Transverse colon (tissue), 4 donors: ENCODE data around the gene RNU6-9. TPM values are rescaled to one million over a fixed set of nuclear protein-coding genes. Genes with fewer than 3 reads are reported as not detected.
A peak's percentile ranks its signal among the peaks of the same experiment; 100 is the strongest.

Experiments
- DNase-seq: peaks from one replicate; pipeline ENCODE4 v3.0.0-alpha.2; 2019
- H3K27ac ChIP-seq, 4 donors: fragments of 200-600 bp; sonication (generic); 2 replicates each; pipeline ENCODE4 v1.5.1; 2016 to 2018; ENCODE audit warnings: inconsistent platforms in 4 of 4
- H3K27me3 ChIP-seq: fragments of 200-600 bp; sonication (generic); 2 replicates; pipeline ENCODE4 v1.5.1; 2017; ENCODE audit warnings: inconsistent platforms
- H3K36me3 ChIP-seq, 4 donors: fragments of 200-600 bp; sonication (generic); 2 replicates each; pipeline ENCODE4 v1.5.1; 2017 to 2019; ENCODE audit warnings: inconsistent platforms in 4 of 4
- H3K4me1 ChIP-seq, 4 donors: fragments of 200-600 bp; sonication (generic); 2 replicates each; pipeline ENCODE4 v1.5.1; 2017 to 2020; ENCODE audit warnings: inconsistent platforms in 4 of 4
- H3K4me3 ChIP-seq, 4 donors: fragments of 200-600 bp; sonication (generic); 1 replicate in 1 of 4; 2 replicates in 3 of 4; pipeline versions ENCODE4 v1.5.1 to v1.6.1; 2017 to 2019; ENCODE audit warnings: inconsistent platforms in 4 of 4
- H3K9me3 ChIP-seq, 2 donors: fragments of 200-600 bp; sonication (generic); 2 replicates each; pipeline ENCODE4 v1.5.1; 2017 to 2019; ENCODE audit warnings: inconsistent platforms in 2 of 2
- CTCF ChIP-seq, 5 experiments: fragments of 200-600 bp in 3 of 5; fragments of 450-650 bp in 2 of 5; sonication (generic) in 3 of 5; IDR thresholded peaks; 1 replicate in 2 of 5; 2 replicates in 3 of 5; pipeline ENCODE4 v1.5.1; 2016 to 2017; ENCODE audit warnings: antibody characterized with exemption in 5 of 5, inconsistent platforms in 3 of 5, mild to moderate bottlenecking in 2 of 5, moderate library complexity in 1 of 5
- EP300 ChIP-seq: sonication (generic); formaldehyde crosslinking; IDR thresholded peaks from one replicate; pipeline ENCODE4 v1.6.1; 2017; ENCODE audit warnings: antibody characterized with exemption, low read depth
- POLR2A ChIP-seq: fragments of 450-650 bp; IDR thresholded peaks from one replicate; pipeline ENCODE4 v1.6.1; 2016; ENCODE audit warnings: antibody characterized with exemption, mild to moderate bottlenecking, moderate library complexity
- POLR2AphosphoS5 ChIP-seq, 3 donors: sonication (generic); formaldehyde crosslinking; IDR thresholded peaks; one replicate each; pipeline ENCODE4 v1.6.1; 2016; ENCODE audit warnings: antibody characterized with exemption in 3 of 3
- WGBS, 2 donors: methylation state at CpG; one replicate each; pipeline ENCODE4 v1.1.5; 2018; ENCODE audit warnings: low coverage in 1 of 2; 5-methylcytosine and 5-hydroxymethylcytosine counted together
- in situ Hi-C, 4 donors: fragments of 200-750 bp; cut with MboI; loops; one replicate each; pipeline versions ENCODE4 v1.15.0 to v1.15.1; 2017; ENCODE audit warnings: low sequenced_read_pairs in 3 of 4, low pct_ligation_motif_present in 1 of 4, low pct_unique_long_range_greater_than_20kb in 1 of 4
- intact Hi-C: fragments of 100-400 bp; cut with DNase I; formaldehyde crosslinking; loops from one replicate; pipeline ENCODE4 v1.15.1; 2023; ENCODE audit warnings: low total_unique reads
- total RNA-seq, 4 donors: library from RNA; depleted of rRNA; stranded (reverse); fragments of >200 nt; gene quantifications; one replicate each; pipeline ENCODE4 v1.1.0, GENCODE V29; 2016

RNU6-9 gene
- total RNA-seq, 4 donors from 2014 or later = not detected

- 75 to 80% methylated on average over 2 to 30 of the region's 30 CpGs for WGBS, 2 donors
- Histone ChIP-seq H3K27me3 (no peaks in the 10 kb centered on the region), H3K4me3 (no peak overlapping the region), H3K27ac (peak overlapping the region in 2 of 4 donors; percentile 13 to 21), H3K4me1 (no peaks in the 10 kb centered on the region), H3K36me3 (no peaks in the 10 kb centered on the region), H3K9me3 (no peaks in the 10 kb centered on the region)
- intact Hi-C loops = no loop called here
- DNase-seq = no peak
- in situ Hi-C loops = no loop called here
- TF ChIP-seq EP300 (no peak), CTCF (IDR thresholded peaks at IDR 0.05) (no peak), POLR2AphosphoS5 (IDR thresholded peaks at IDR 0.05) (no peak), POLR2A (no peak)
Measured at GRCh38 chr19:900302-901111, 7.2 kb downstream of the RNU6-9 start.

GRCh38 chr19:901216-902092 is 8.2 kb downstream of the RNU6-9 start:
- in situ Hi-C loops = no loop called here

GRCh38 chr19:902093-902370 is 8.7 kb downstream of the RNU6-9 start:
- 85 to 92% methylated on average over 2 to 7 of the region's 7 CpGs for WGBS, 2 donors
- intact Hi-C loops (no loop called here), in situ Hi-C loops (no loop called here)
- no peaks in the 10 kb centered on the region for H3K4me1 ChIP-seq
- no peaks in the 10 kb centered on the region for H3K9me3 ChIP-seq
- no peak overlapping the region for H3K27ac ChIP-seq
- DNase-seq = no peak
- H3K27me3 ChIP-seq = no peaks in the 10 kb centered on the region
- H3K36me3 ChIP-seq = no peaks in the 10 kb centered on the region
- TF ChIP-seq POLR2A (no peak), POLR2AphosphoS5 (IDR thresholded peaks at IDR 0.05) (no peak), EP300 (no peak), CTCF (IDR thresholded peaks at IDR 0.05) (no peak)
- H3K4me3 ChIP-seq = no peak overlapping the region

More at GRCh38 chr19:901216-902092, 8.2 kb downstream of the RNU6-9 start:
- TF ChIP-seq POLR2AphosphoS5 (IDR thresholded peaks at IDR 0.05) (no peak), EP300 (no peak), CTCF (IDR thresholded peaks at IDR 0.05) (no peak), POLR2A (no peak)
- 94% methylated on average over 27 of the region's 27 CpGs; no CpG with 5 or more reads in 1 of the 2 donors for WGBS, 2 donors
- intact Hi-C loops = no loop called here
- no peak for DNase-seq
- no peaks in the 10 kb centered on the region for H3K27me3 ChIP-seq
- no peaks in the 10 kb centered on the region for H3K9me3 ChIP-seq
- no peaks in the 10 kb centered on the region for H3K4me1 ChIP-seq
- H3K27ac ChIP-seq = peak overlapping the region in 1 of 4 donors; percentile 21
- H3K36me3 ChIP-seq = no peaks in the 10 kb centered on the region
- no peak overlapping the region for H3K4me3 ChIP-seq

- 88 to 90% methylated on average over 6 to 14 of the region's 14 CpGs for WGBS, 2 donors
- no peak overlapping the region for H3K27ac ChIP-seq
- intact Hi-C loops = no loop called here
- no peaks in the 10 kb centered on the region for H3K27me3 ChIP-seq
- in situ Hi-C loops = no loop called here
- TF ChIP-seq POLR2A = no peak
- no peak for TF ChIP-seq POLR2AphosphoS5 (IDR thresholded peaks at IDR 0.05)
- no peak for TF ChIP-seq CTCF (IDR thresholded peaks at IDR 0.05)
- no peak for TF ChIP-seq EP300
- DNase-seq = no peak
- H3K4me3 ChIP-seq = no peak overlapping the region
- no peaks in the 10 kb centered on the region for H3K4me1 ChIP-seq
- no peaks in the 10 kb centered on the region for H3K36me3 ChIP-seq
- no peaks in the 10 kb centered on the region for H3K9me3 ChIP-seq
Measured at GRCh38 chr19:902446-903226, 9.4 kb downstream of the RNU6-9 start.
